Panc1 (cell line): Measurements from ENCODE around the gene DHX36. TPM values are rescaled to one million over a fixed set of nuclear protein-coding genes. Genes with fewer than 3 reads are reported as not detected.

Source experiments
- ATAC-seq: fragments of 200-7000 bp; cut with Tn5 transposase; 2 replicates; pipeline ENCODE4 v1.9.1; 2020; ENCODE audit warnings: mild to moderate bottlenecking, moderate library complexity
- BruUV-seq: library from RNA; stranded (reverse); fragments of 400-500 nt; replicated peaks from 2 replicates; lab custom pipeline; 2021; lab: Mats Ljungman, UMichigan
- CTCF ChIA-PET: fragments of 300-600 bp; sonication (Branson Sonifier 250); formaldehyde crosslinking; loops from one replicate; lab custom pipeline; 2022; ENCODE audit warnings: antibody characterized with exemption; lab: Charles Lee
- POLR2A ChIA-PET: fragments of 300-600 bp; sonication (Branson Sonifier 250); formaldehyde crosslinking; loops from one replicate; lab custom pipeline; 2022; ENCODE audit warnings: antibody characterized with exemption; lab: Charles Lee
- DNase-seq: peaks from one replicate; pipeline ENCODE4 v3.0.0-alpha.2; 2010; ENCODE audit warnings: low read depth, low spot score
- H3K27ac ChIP-seq: 2 replicates; pipeline ENCODE4 v1.5.1; 2011; ENCODE audit warnings: mild to moderate bottlenecking, low read length, inconsistent platforms
- H3K27me3 ChIP-seq: fragments of 200-500 bp; sonication (Bioruptor generic); 2 replicates; pipeline ENCODE4 v1.6.0; 2014; ENCODE audit warnings: low read length, inconsistent platforms; ENCODE audit not compliant: control insufficient read depth, insufficient read depth
- H3K36me3 ChIP-seq: fragments of 200-500 bp; sonication (Bioruptor generic); 2 replicates; pipeline ENCODE4 v1.5.1; 2014; ENCODE audit warnings: inconsistent platforms, mild to moderate bottlenecking, low read length, moderate library complexity; ENCODE audit not compliant: control insufficient read depth, insufficient read depth
- H3K4me1 ChIP-seq: 2 replicates; pipeline ENCODE4 v1.5.1; 2011; ENCODE audit warnings: inconsistent platforms, mild to moderate bottlenecking, low read length, moderate library complexity; ENCODE audit not compliant: control insufficient read depth, insufficient read depth
- H3K4me3 ChIP-seq, 2 experiments: 2 replicates each; pipeline ENCODE4 v1.5.1; 2011 to 2012; ENCODE audit warnings: low read depth in 2 of 2, low read length in 2 of 2, mild to moderate bottlenecking in 2 of 2, inconsistent platforms in 1 of 2, moderate library complexity in 1 of 2
- H3K9me3 ChIP-seq: fragments of 200-500 bp; sonication (Bioruptor generic); 2 replicates; pipeline ENCODE4 v1.5.1; 2014; ENCODE audit warnings: low read depth, mild to moderate bottlenecking, inconsistent platforms, low read length, moderate library complexity; ENCODE audit not compliant: control insufficient read depth, insufficient read depth
- CTCF ChIP-seq: fragments of 450-650 bp; IDR thresholded peaks from 2 replicates; pipeline ENCODE4 v1.5.1; 2017; ENCODE audit warnings: mild to moderate bottlenecking
- POLR2AphosphoS5 ChIP-seq: IDR thresholded peaks from 2 replicates; pipeline ENCODE4 v1.6.1; 2012; ENCODE audit warnings: mild to moderate bottlenecking, low read depth, low read length, moderate library complexity
- REST ChIP-seq, 2 experiments: IDR thresholded peaks; 2 replicates each; pipeline ENCODE4 v1.6.1; 2011 to 2012; ENCODE audit warnings: low read depth in 2 of 2, control low read depth in 1 of 2, low read length in 1 of 2, mild to moderate bottlenecking in 1 of 2, moderate library complexity in 1 of 2; ENCODE audit not compliant: insufficient read depth in 1 of 2
- SIN3A ChIP-seq: IDR thresholded peaks from 2 replicates; pipeline ENCODE4 v1.6.1; 2012; ENCODE audit warnings: low read depth, mild to moderate bottlenecking, low read length, moderate library complexity, borderline replicate concordance; ENCODE audit not compliant: insufficient read depth
- TCF7L2 ChIP-seq: IDR thresholded peaks from 2 replicates; pipeline ENCODE4 v1.6.1; 2011; ENCODE audit warnings: mild to moderate bottlenecking, low read depth, low read length, inconsistent platforms
- in situ Hi-C: cut with HindIII; loops from 2 replicates; pipeline ENCODE4 v1.10.0; 2016; ENCODE audit warnings: low sequenced_read_pairs, low pct_unique_long_range_greater_than_20kb
- intact Hi-C: fragments of 100-400 bp; cut with micrococcal nuclease; formaldehyde crosslinking; loops from one replicate; pipeline ENCODE4 v1.10.0; 2022; ENCODE audit not compliant: unreplicated experiment
- total RNA-seq: library from RNA; stranded (reverse); gene quantifications from one replicate; pipeline ENCODE4 v1.2.1, GENCODE V29; 2021; ENCODE audit not compliant: unreplicated experiment

DHX36 gene
- total RNA-seq, 1 experiment from 2014 or later, result 74.3 TPM

GRCh38 chr3:154243353-154243752, 80.9 kb downstream of the DHX36 start:
- ATAC-seq (no peak), DNase-seq (no peak)
- ChIA-PET POLR2A (no interaction called here), CTCF (no interaction called here)
- Histone ChIP-seq H3K36me3 (no peaks in the 10 kb centered on the region), H3K27ac (no peak overlapping the region), H3K27me3 (no peaks in the 10 kb centered on the region), H3K4me3 (no peak overlapping the region), H3K9me3 (no peaks in the 10 kb centered on the region), H3K4me1 (no peaks in the 10 kb centered on the region)
- TF ChIP-seq POLR2AphosphoS5 (no peak), TCF7L2 (no peak), SIN3A (no peak), REST (IDR thresholded peaks at IDR 0.05; ENCODE audit: insufficient read depth in 1 of 2, low read depth in 2 of 2, low read length in 1 of 2) (no peak), CTCF (no peak)
- intact Hi-C loops, result loop anchor here (10.0 kb wide), 1 partner anchor 119 kb away; the partner anchor contains the start of gene ARHGEF26
- in situ Hi-C loops, result no loop called here
- BruUV-seq, result no TSS peak

- intact Hi-C loops, result loop anchor here (10.0 kb wide), 1 partner anchor 118 kb away; the partner anchor contains the start of gene ARHGEF26
- ChIA-PET POLR2A (no interaction called here), CTCF (interaction anchor here (0.7 kb wide), 1 partner anchor 407 kb away, joined by 3 read pairs; no protein-coding TSS in a partner anchor)
- Histone ChIP-seq H3K27me3 (no peaks in the 10 kb centered on the region), H3K4me3 (no peak overlapping the region), H3K9me3 (no peaks in the 10 kb centered on the region), H3K27ac (no peak overlapping the region), H3K36me3 (no peaks in the 10 kb centered on the region), H3K4me1 (no peaks in the 10 kb centered on the region)
- BruUV-seq, result no TSS peak
- no peak for ATAC-seq
- TF ChIP-seq TCF7L2 (no peak), REST (IDR thresholded peaks at IDR 0.05; ENCODE audit: insufficient read depth in 1 of 2, low read depth in 2 of 2, low read length in 1 of 2) (no peak), POLR2AphosphoS5 (no peak), SIN3A (no peak), CTCF (no peak)
- no peak for DNase-seq
- in situ Hi-C loops, result no loop called here
Observed at GRCh38 chr3:154242766-154243165, 81.5 kb downstream of the DHX36 start.
